Activated CD8-positive, alpha-beta T cell treated with anti-CD3 and anti-CD28 coated beads for 36 hours (primary cell): ENCODE data around the gene PPFIBP2. TPM values are rescaled to one million over a fixed set of nuclear protein-coding genes. Genes with fewer than 3 reads are reported as not detected.

Experiments used
- ATAC-seq: fragments of 200-7000 bp; cut with Tn5 transposase; one replicate; pipeline ENCODE4 v1.10.0; 2021; ENCODE audit warnings: mild to moderate bottlenecking, moderate library complexity
- CTCF ChIA-PET: fragments of 350-600 bp; sonication (Branson Sonifier 250); formaldehyde crosslinking; loops from one replicate; lab custom pipeline; 2021; ENCODE audit warnings: antibody characterized with exemption; lab: Charles Lee
- POLR2A ChIA-PET: fragments of 350-600 bp; sonication (Branson Sonifier 250); formaldehyde crosslinking; loops from one replicate; lab custom pipeline; 2021; ENCODE audit warnings: antibody characterized with exemption; lab: Charles Lee
- DNase-seq: peaks from one replicate; pipeline ENCODE4 v3.0.0-alpha.2; 2020
- H3K27ac Mint-ChIP-seq: one replicate; pipeline ENCODE4 v1.8.0; 2021; ENCODE audit warnings: mild to moderate bottlenecking, mixed read lengths
- H3K27me3 Mint-ChIP-seq: one replicate; pipeline ENCODE4 v1.8.0; 2021; ENCODE audit warnings: mixed read lengths
- H3K36me3 Mint-ChIP-seq: one replicate; pipeline ENCODE4 v1.8.0; 2021; ENCODE audit warnings: low read depth, mixed read lengths
- H3K4me1 Mint-ChIP-seq: one replicate; pipeline ENCODE4 v1.8.0; 2021; ENCODE audit warnings: low read depth, mixed read lengths
- H3K4me3 Mint-ChIP-seq: one replicate; pipeline ENCODE4 v1.8.0; 2021; ENCODE audit warnings: mild to moderate bottlenecking, moderate library complexity, mixed read lengths
- H3K9me3 Mint-ChIP-seq: one replicate; pipeline ENCODE4 v1.8.0; 2021; ENCODE audit warnings: mixed read lengths
- CTCF ChIP-seq: fragments of 200-600 bp; IDR thresholded peaks from one replicate; pipeline ENCODE4 v1.8.0; 2022; ENCODE audit warnings: antibody characterized with exemption, mild to moderate bottlenecking
- intact Hi-C: fragments of 100-400 bp; cut with micrococcal nuclease; formaldehyde crosslinking; loops from one replicate; pipeline ENCODE4 v1.10.0; 2022
- total RNA-seq, 2 experiments: library from RNA; stranded (reverse); gene quantifications; one replicate each; pipeline ENCODE4 v1.2.3, GENCODE V29; 2021

The PPFIBP2 gene
- total RNA-seq, 2 experiments from 2014 or later: 13.3 to 14.2 TPM

GRCh38 chr11:7632211-7632610, 118.4 kb downstream of the PPFIBP2 start:
- Mint-ChIP-seq H3K9me3 (no peaks in the 10 kb centered on the region), H3K36me3 (peaks cover 1% of the 10 kb centered on the region), H3K27me3 (no peaks in the 10 kb centered on the region), H3K4me3 (no peak overlapping the region), H3K27ac (no peak overlapping the region), H3K4me1 (no peaks in the 10 kb centered on the region)
- DNase-seq (no peak), ATAC-seq (no peak)
- ChIA-PET POLR2A (no interaction called here), CTCF (no interaction called here)
- no peak for TF ChIP-seq CTCF
- intact Hi-C loops: no loop called here

- no peak overlapping the region for H3K4me3 Mint-ChIP-seq
- ChIA-PET CTCF (no interaction called here), POLR2A (interaction anchor here (0.6 kb wide), 1 partner anchor 14 kb away, joined by 3 read pairs; no protein-coding TSS in a partner anchor)
- no peak for DNase-seq
- H3K27me3 Mint-ChIP-seq: no peaks in the 10 kb centered on the region
- H3K9me3 Mint-ChIP-seq: no peaks in the 10 kb centered on the region
- intact Hi-C loops: no loop called here
- TF ChIP-seq CTCF: no peak
- no peaks in the 10 kb centered on the region for H3K4me1 Mint-ChIP-seq
- no peak overlapping the region for H3K27ac Mint-ChIP-seq
- no peaks in the 10 kb centered on the region for H3K36me3 Mint-ChIP-seq
- ATAC-seq: no peak
Observed at GRCh38 chr11:7635137-7635536, 121.3 kb downstream of the PPFIBP2 start.

- POLR2A ChIA-PET: interaction anchor here (0.6 kb wide), 1 partner anchor 15 kb away, joined by 3 read pairs; no protein-coding TSS in a partner anchor
- Mint-ChIP-seq H3K4me1 (no peaks in the 10 kb centered on the region), H3K27me3 (no peaks in the 10 kb centered on the region), H3K27ac (no peak overlapping the region), H3K9me3 (no peaks in the 10 kb centered on the region), H3K4me3 (no peak overlapping the region), H3K36me3 (no peaks in the 10 kb centered on the region)
- intact Hi-C loops: no loop called here
- no peak for TF ChIP-seq CTCF
- DNase-seq (no peak), ATAC-seq (no peak)
- CTCF ChIA-PET: no interaction called here
Observed at GRCh38 chr11:7635708-7636107, 121.9 kb downstream of the PPFIBP2 start.

GRCh38 chr11:7636350-7636749, 122.6 kb downstream of the PPFIBP2 start:
- Mint-ChIP-seq H3K27ac (no peak overlapping the region), H3K4me3 (no peak overlapping the region), H3K36me3 (no peaks in the 10 kb centered on the region), H3K9me3 (no peaks in the 10 kb centered on the region), H3K4me1 (no peaks in the 10 kb centered on the region), H3K27me3 (no peaks in the 10 kb centered on the region)
- ChIA-PET CTCF (interaction anchor here (0.9 kb wide), 1 partner anchor 256 kb away, joined by 3 read pairs; no protein-coding TSS in a partner anchor), POLR2A (no interaction called here)
- no peak for TF ChIP-seq CTCF
- ATAC-seq (no peak), DNase-seq (no peak)
- intact Hi-C loops: no loop called here

- ATAC-seq (no peak), DNase-seq (no peak)
- no peak for TF ChIP-seq CTCF
- H3K4me3 Mint-ChIP-seq: no peak overlapping the region
- no peaks in the 10 kb centered on the region for H3K27me3 Mint-ChIP-seq
- H3K36me3 Mint-ChIP-seq: no peaks in the 10 kb centered on the region
- H3K27ac Mint-ChIP-seq: no peak overlapping the region
- CTCF ChIA-PET: no interaction called here
- no peaks in the 10 kb centered on the region for H3K4me1 Mint-ChIP-seq
- H3K9me3 Mint-ChIP-seq: no peaks in the 10 kb centered on the region
- intact Hi-C loops: no loop called here
- POLR2A ChIA-PET: interaction anchor here (0.9 kb wide), 1 partner anchor 13 kb away, joined by 3 read pairs; no protein-coding TSS in a partner anchor
Observed at GRCh38 chr11:7637447-7638157, 123.8 kb downstream of the PPFIBP2 start.
